Breast epithelium (tissue), 3 donors: ENCODE measurements around the gene GTF2F2.

Source experiments
- POLR2A ChIP-seq: fragments of 450-650 bp; IDR thresholded peaks from one replicate; pipeline ENCODE4 v1.6.1; 2016; ENCODE audit warnings: antibody characterized with exemption, mild to moderate bottlenecking, moderate library complexity
- POLR2AphosphoS5 ChIP-seq, 3 donors: sonication (generic); formaldehyde crosslinking; IDR thresholded peaks; one replicate each; pipeline ENCODE4 v1.6.1; 2017; ENCODE audit warnings: antibody characterized with exemption in 3 of 3
- TF ChIP-seq, protein P1 (sequence below), 3 donors: fragments of 450-650 bp; IDR thresholded peaks; one replicate each; pipeline ENCODE4 v1.5.1; 2016 to 2017; ENCODE audit warnings: antibody characterized with exemption in 3 of 3, mild to moderate bottlenecking in 3 of 3, moderate library complexity in 3 of 3

DNA sequence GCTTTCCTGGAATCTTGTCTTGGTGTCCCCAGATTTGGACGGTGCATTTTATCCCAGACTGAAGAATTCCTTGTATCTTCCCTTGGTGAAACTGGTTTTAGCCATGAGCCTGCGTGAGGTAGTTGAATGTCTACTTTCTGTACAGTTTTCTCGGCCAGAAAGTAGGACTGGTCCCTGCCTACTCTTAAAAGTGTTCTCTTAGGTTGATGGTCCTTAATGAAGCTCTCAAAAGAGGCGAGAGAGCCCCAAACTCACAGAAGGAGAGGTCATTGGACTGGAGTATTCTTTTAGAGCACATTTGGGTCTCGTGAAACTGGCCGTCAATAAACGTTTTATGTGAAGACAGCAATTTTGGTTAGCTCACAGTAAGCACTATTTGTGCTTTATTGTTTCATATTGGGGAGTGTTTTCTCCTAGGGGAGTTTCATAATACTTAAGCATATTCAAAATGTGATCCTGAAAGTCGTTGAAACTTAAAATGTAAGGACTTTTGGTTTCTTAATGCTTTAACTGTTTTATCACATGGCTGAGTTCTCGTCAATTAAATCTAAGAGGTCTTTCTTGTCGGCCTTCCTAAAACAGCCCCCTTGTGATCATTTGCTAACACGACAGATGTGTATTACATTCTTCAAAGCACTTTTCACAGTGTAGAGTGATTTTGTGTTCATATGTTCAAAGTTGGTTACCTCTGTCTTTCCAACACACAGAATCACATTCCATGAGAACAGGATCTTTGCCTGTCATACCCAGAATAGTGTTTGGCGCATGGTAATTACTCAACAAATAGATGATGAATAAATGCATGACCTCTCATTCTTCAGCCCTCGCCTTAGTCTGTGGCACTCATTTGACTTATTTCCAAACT is 889 bp downstream of the GTF2F2 start:
- TF ChIP-seq POLR2AphosphoS5 (IDR thresholded peaks at IDR 0.05) (no peak), POLR2A (no peak)
- TF ChIP-seq, protein P1, sequence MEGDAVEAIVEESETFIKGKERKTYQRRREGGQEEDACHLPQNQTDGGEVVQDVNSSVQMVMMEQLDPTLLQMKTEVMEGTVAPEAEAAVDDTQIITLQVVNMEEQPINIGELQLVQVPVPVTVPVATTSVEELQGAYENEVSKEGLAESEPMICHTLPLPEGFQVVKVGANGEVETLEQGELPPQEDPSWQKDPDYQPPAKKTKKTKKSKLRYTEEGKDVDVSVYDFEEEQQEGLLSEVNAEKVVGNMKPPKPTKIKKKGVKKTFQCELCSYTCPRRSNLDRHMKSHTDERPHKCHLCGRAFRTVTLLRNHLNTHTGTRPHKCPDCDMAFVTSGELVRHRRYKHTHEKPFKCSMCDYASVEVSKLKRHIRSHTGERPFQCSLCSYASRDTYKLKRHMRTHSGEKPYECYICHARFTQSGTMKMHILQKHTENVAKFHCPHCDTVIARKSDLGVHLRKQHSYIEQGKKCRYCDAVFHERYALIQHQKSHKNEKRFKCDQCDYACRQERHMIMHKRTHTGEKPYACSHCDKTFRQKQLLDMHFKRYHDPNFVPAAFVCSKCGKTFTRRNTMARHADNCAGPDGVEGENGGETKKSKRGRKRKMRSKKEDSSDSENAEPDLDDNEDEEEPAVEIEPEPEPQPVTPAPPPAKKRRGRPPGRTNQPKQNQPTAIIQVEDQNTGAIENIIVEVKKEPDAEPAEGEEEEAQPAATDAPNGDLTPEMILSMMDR (IDR thresholded peaks at IDR 0.05): no peak
